ENCODE measurements around the gene CD40.
"Not testable (repeated sequence)": the region's sequence is repeated elsewhere in the genome, so short reads cannot be mapped to it uniquely, and the experiment has no call there.

Gene CD40

GRCh38 chr20:46117704-46118467, at the start of gene CD40:
Gene CD40 (plus strand): TSS chr20:46118314. CDS start chr20:46118344, 30 bp downstream.
- peak; percentile 82 for DNase-seq

GRCh38 chr20:46070215-46070900, 47.8 kb upstream of the CD40 start:
- no peak for DNase-seq

GRCh38 chr20:46071573-46071972, 46.5 kb upstream of the CD40 start:
- no peak for DNase-seq

DNA sequence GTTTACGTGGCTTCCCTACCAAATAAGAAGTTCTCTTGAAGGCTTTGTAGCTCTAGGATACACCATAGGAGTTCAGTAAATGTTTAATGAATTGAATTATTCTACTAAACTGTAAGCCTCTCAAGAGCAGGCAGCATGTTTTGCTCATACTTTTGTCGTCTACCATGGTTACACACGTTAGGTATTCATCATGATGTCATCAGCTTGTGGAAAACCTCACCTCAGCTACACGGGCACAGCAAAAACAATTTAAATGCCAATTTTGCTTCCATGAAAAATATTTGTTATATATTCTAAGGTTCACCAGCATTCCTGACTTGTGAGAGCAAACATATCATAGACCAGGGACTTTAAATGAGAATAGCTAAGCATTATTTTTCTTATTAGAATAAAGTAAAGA, 45.1 kb upstream of the CD40 start:
- DNase-seq = no peak

DNA sequence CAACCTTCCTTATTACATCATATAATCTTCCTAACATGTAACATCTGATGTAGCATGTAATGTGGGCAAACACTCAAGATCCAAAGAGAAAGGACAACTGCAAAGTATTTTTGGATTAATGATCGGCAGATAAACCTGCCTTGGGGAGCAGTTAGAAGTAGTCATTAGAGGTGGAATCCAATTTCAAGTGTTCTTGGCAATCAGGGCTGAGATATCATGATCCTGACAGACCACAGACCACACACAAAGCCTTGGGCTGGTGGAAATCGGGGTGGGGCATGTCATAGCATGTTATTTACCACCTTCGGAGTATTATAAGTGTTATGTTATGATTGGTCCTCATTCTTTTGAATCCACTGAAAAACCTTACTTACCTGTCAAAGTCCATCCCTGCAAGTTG, 44.7 kb upstream of the CD40 start:
- no peak for DNase-seq

GRCh38 chr20:46074006-46074405, 44.1 kb upstream of the CD40 start:
- DNase-seq = no peak

DNA sequence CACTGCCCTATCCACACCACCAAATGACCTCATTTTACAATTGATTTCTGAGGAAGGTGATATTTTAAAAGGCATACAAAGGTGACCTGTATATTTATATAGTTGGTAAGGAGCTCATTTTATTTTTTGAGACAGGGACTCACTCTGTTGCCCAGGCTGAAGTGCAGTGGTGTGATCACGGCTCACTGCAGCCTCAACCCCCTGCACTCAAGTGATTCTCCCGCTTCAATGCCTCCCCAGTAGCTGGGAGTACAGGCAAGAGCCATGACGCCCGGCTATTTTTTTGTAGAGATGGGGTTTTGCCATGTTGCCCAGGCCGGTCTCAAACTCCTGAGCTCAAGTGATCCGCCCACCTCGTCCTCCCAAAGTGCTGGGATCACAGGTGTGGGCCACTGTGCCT, 41.3 kb upstream of the CD40 start:
- no peak for DNase-seq

DNA sequence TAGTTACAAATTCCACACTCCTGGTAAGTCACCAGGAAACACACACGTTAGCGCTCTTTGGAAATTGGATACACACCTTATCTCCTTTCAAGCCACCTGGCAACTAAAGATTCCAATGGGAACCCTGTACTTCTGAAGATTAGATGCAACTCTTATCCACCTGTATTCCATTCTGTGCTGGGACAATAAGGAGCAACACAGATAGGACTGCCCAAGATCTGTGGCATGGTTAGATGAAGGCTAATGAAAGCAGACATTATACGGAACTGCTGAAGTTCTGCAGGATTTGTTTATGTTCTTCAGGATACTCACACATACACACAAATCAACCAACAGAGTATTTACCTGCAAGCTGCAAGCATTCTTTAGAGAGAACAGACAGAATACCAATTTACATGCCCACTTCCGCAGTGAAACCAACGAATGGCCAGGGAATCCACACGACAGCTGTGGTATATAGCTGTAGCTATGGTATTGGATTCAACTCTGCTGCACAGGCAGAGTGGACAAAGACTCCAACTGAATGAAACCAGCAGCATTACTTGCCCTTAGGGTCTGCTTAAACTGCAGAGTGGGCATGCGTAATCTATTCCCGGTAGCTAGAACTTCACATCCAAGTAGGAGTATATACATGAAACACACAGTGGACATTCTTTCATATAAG, 40.3 kb upstream of the CD40 start:
- no peak for DNase-seq

DNA sequence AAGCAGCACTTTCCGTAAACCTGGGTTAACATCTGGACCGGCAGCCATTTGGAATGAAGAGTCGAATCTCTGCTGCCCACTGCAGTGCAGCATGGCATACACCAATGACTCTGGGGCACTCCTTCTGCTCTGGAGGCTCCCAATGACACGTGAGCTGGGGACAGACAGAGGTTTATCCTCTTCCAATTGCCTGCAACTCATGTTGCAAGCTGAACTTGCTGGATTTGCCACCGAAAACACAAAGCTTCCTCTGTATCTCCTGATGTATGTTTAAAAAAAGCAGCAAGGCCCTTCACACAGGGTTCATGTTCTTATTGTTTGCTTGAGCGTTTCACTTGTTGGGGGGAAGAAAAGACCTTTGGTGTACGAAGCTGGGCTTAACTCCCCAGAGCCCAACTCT, 39.2 kb upstream of the CD40 start:
- DNase-seq = no peak

GRCh38 chr20:46081074-46081473, 37.0 kb upstream of the CD40 start:
- no peak for DNase-seq

- DNase-seq = no peak
These were observed 35.0 kb upstream of the CD40 start for GRCh38 chr20:46083101-46083500.

DNA sequence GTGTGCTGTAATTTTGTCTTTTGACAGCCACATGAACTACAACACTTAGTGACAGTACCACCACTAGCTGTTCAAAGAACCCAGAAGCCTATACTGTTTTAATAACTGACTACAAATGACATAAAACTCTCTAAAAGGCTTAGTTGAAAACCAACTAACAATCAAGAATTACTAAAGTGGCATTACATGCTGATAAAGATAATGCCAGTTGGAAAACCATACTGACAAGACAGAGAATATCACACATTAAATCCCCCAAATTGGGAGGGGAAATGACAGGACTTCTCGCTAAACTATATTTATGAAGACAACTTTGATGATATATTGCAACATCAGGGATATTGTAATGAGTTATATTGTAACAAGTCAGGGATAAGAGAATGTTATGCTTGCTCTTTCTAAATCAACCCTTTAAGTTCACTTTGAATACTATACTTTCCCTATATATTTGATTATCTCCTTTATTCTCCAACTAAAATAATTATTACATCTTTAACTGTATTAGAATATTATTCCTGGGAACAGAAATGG, 34.5 kb upstream of the CD40 start:
- DNase-seq = no peak

GRCh38 chr20:46084805-46085178, 33.3 kb upstream of the CD40 start:
- DNase-seq = no peak

DNA sequence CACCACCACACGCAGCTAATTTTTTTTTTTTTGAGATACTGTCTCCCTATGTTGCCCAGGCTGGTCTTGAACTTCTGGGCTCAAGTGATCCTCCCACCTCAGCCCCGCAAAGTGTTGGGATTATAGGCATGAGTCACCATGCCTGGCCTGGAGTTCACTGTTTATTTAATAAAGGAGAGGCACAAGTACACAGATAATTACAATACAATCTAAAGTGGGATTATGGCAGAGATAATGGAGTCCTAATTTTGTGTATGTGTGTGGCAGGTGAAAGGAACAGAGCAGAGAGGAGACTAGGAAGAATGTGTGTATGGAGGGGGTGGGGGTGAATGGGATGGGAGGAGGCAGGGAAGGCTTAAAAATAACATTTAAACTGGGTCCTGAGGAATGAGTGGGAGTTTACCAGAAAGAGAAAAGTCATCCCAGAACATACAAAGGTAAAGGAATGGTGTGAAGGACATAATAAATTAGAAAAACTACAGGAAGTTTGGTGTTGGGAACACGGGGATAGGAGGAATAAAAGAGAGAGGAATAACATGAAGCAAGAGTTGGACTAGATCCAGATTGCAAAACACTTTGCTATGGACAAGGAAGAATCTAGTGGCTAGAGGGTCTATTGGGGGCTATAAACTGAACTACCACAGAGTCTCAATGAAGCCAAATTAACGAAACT, 32.8 kb upstream of the CD40 start:
- DNase-seq = no peak

GRCh38 chr20:46087161-46087560, 31.0 kb upstream of the CD40 start:
- no peak for DNase-seq

DNA sequence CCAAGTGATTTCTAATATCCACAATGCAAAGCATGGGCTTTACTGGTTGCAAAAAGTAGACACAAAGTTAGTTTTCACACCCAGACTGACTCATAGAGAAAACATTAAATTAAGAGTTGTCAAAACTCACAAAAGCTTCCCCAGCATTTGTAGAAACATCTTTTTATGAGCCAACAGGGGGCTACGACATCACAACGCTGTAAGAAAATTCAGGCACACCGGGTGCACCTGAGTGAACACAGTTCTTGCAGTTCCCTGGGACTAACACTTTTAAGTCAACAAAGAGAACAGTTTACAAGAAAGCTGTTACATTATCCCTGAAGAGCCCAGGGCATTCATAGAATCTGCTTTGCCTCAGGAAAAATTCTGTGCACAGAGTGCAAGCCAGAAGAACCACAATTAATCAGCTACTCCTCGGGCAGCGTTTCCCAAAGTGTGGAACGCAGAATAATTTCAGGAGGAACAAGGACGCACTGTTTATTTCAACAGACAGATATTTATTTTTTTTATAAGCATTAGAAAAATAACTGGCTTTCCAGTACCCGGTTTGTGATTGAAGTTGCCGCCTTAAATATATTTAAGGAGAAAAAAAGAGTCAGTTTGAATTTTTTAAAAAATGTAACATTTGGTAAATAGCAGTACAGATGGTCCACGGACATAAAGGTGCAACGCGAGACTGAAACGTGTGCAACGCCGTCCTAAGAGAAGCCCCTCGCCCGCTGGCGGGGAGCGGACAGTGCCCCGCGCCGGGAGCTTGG, 29.5 kb upstream of the CD40 start:
- DNase-seq = no peak

- no peak for DNase-seq
These were observed 29.0 kb upstream of the CD40 start for GRCh38 chr20:46089167-46089416.

GRCh38 chr20:46089417-46090388, 28.4 kb upstream of the CD40 start, which contains the start of gene NCOA5:
Gene NCOA5 (minus strand): TSS chr20:46089962. CDS start chr20:46079424, 10,538 bp downstream.
- peak; percentile 94 for DNase-seq

DNA sequence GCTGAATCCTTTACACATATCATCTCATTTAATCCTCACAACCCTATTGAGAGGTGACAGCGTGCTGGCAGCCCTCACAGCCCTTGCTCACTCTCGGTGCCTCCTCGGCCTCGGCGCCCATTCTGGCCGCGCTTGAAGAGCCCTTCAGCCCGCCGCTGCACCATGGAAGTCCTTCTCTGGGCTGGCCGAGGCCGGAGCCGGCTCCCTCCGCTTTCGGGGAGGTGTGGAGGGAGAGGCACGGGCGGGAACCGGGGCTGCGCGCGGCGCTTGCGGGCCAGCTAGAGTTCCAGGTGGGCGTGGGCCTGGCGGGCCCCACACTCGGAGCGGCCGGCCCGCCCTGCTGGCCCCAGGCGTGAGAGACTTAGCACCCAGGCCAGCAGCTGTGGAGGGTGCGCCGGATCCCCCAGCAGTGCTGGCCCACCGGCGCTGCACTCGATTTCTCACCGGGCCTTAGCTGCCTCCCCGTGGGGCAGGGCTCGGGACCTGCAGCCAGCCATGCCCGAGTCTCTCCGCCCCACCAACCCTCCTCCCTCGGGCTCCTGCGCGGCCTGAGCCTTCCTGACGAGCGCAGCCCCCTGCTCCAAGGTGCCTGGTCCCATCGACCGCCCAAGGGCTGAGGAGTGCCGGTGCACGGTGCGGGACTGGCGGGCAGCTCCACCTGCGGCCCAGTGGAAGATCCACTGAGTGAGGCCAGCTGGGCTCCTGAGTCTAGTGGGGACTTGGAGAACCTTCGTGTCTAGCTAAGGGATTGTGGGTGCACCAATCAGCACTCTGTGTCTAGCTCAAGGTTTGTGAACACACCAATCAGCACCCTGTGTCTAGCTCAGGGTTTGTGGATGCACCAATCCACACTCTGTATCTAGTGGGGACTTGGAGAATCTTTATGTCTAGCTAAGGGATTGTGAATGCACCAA, 26.2 kb upstream of the CD40 start:
- not testable (repeated sequence) for DNase-seq

- DNase-seq = no peak
These were observed 24.6 kb upstream of the CD40 start for GRCh38 chr20:46093531-46093930.

Data from CD4-positive, alpha-beta T cell treated with Interferon gamma for 1 hour (primary cell).